ENCODE results near the gene PTGES2.

PTGES2 gene

GRCh38 chr9:128127990-128128835 lies 684 bp upstream of the PTGES2 start:
- TF ChIP-seq SNAI2 (CRISPR knock-in tag; IDR thresholded peaks at IDR 0.05): no peak
- peak; percentile 23; the same call in 1 of the 2 replicates for TF ChIP-seq TSHZ2 (CRISPR knock-in tag; IDR thresholded peaks at IDR 0.05)
- ATAC-seq: peak; percentile 86

DNA sequence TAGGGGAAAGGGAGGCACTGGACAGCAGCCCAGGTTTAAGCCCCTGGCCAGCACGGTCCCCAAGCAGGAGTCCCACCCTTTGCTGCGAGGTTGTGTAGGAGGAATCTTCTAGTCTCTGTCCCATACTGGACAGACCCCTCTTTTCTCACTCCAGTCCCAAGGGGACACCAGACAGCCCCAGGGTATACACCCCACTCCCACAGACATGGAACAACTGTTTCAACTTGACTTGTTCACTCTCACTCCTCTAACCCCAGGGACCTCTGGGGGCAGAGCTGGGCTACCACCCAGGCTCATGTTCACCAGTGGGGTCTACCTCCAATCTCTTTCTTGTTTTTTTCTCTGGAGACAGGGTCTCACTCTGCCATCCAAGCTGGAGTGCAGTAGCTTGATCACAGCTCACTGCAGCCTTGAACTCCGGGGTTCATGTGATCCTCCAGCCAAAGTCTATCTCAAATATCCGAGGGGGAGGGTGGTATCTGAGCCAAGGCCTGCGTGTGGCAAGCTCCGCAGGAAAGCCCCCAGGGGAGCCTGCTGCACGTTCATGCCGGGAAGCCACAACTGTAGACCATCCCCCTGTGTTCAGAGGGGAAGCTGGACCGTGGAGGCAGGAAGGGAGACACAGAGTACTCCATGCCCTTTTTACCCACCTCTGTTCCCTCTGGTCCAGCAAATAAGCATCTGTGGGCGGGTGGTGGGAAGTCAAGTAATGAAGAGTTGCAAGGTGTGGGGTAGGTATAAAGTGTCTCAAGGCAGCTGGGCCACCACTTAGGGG lies 1.8 kb downstream of the PTGES2 start:
- ATAC-seq: no peak
- TF ChIP-seq ZNF565 (CRISPR knock-in tag; conservative IDR thresholded peaks at IDR 0.05; ENCODE audit: low read depth) (no peak), OSR1 (CRISPR knock-in tag; IDR thresholded peaks at IDR 0.05) (no peak), ESRRG (CRISPR knock-in tag; IDR thresholded peaks at IDR 0.05) (no peak), ZNF8 (CRISPR knock-in tag; IDR thresholded peaks at IDR 0.05) (no peak), PPARA (CRISPR knock-in tag; IDR thresholded peaks at IDR 0.05; ENCODE audit: borderline replicate concordance) (no peak), TCF4 (CRISPR knock-in tag; IDR thresholded peaks at IDR 0.05; ENCODE audit: borderline replicate concordance) (no peak), ISL1 (CRISPR knock-in tag; IDR thresholded peaks at IDR 0.05) (no peak), POU6F1 (CRISPR knock-in tag; IDR thresholded peaks at IDR 0.05; ENCODE audit: borderline replicate concordance, low read depth) (no peak), CSDC2 (CRISPR knock-in tag; IDR thresholded peaks at IDR 0.05) (no peak), PATZ1 (CRISPR knock-in tag; IDR thresholded peaks at IDR 0.05; ENCODE audit: borderline replicate concordance) (no peak), ZFP30 (CRISPR knock-in tag; IDR thresholded peaks at IDR 0.05) (no peak), RARB (CRISPR knock-in tag; IDR thresholded peaks at IDR 0.05) (no peak)

- ATAC-seq: 0 out of 3 replicates have a peak, but pooled peaks have one; percentile 8
Measured at GRCh38 chr9:128124873-128125579, 2.5 kb downstream of the PTGES2 start.

DNA sequence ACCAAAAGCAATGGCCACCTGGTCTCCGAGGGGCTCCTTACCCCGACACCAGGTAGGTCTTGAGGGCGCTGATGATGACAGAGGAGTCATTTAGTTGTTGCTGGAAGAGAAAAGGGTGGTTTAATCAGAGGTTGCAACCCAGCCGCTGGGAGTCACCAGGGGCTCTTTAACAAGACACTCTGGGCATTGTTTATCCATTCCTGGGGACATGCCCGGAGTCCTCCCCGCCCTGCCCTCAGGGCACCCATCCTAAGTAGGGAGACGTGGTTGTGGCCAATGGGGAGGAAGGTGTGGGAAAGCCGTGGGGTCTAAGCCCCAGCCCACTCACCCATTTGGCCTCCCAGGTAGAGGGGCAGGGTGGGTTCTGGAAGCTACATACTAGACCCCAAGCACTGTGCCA lies 3.1 kb downstream of the PTGES2 start:
- TF ChIP-seq ARNTL (CRISPR knock-in tag; IDR thresholded peaks at IDR 0.05; ENCODE audit: borderline replicate concordance, low read depth): no peak
- TF ChIP-seq CSDC2 (CRISPR knock-in tag; IDR thresholded peaks at IDR 0.05): no peak
- TF ChIP-seq, protein P1, sequence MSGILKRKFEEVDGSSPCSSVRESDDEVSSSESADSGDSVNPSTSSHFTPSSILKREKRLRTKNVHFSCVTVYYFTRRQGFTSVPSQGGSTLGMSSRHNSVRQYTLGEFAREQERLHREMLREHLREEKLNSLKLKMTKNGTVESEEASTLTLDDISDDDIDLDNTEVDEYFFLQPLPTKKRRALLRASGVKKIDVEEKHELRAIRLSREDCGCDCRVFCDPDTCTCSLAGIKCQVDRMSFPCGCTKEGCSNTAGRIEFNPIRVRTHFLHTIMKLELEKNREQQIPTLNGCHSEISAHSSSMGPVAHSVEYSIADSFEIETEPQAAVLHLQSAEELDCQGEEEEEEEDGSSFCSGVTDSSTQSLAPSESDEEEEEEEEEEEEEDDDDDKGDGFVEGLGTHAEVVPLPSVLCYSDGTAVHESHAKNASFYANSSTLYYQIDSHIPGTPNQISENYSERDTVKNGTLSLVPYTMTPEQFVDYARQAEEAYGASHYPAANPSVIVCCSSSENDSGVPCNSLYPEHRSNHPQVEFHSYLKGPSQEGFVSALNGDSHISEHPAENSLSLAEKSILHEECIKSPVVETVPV (CRISPR knock-in tag; IDR thresholded peaks at IDR 0.05): no peak
- TF ChIP-seq SNAI2 (CRISPR knock-in tag; IDR thresholded peaks at IDR 0.05): no peak
- TF ChIP-seq ZC3H10 (CRISPR knock-in tag; IDR thresholded peaks at IDR 0.05): no peak
- TF ChIP-seq ISL1 (CRISPR knock-in tag; IDR thresholded peaks at IDR 0.05): no peak
- no peak for TF ChIP-seq PATZ1 (CRISPR knock-in tag; IDR thresholded peaks at IDR 0.05; ENCODE audit: borderline replicate concordance)
- no peak for TF ChIP-seq ZNF70 (CRISPR knock-in tag; IDR thresholded peaks at IDR 0.05)
- TF ChIP-seq ZNF565 (CRISPR knock-in tag; conservative IDR thresholded peaks at IDR 0.05; ENCODE audit: low read depth): no peak
- ATAC-seq: no peak

More at GRCh38 chr9:128124873-128125579, 2.5 kb downstream of the PTGES2 start:
- no peak for TF ChIP-seq ARNTL (CRISPR knock-in tag; IDR thresholded peaks at IDR 0.05; ENCODE audit: borderline replicate concordance, low read depth)
- TF ChIP-seq, protein P2, sequence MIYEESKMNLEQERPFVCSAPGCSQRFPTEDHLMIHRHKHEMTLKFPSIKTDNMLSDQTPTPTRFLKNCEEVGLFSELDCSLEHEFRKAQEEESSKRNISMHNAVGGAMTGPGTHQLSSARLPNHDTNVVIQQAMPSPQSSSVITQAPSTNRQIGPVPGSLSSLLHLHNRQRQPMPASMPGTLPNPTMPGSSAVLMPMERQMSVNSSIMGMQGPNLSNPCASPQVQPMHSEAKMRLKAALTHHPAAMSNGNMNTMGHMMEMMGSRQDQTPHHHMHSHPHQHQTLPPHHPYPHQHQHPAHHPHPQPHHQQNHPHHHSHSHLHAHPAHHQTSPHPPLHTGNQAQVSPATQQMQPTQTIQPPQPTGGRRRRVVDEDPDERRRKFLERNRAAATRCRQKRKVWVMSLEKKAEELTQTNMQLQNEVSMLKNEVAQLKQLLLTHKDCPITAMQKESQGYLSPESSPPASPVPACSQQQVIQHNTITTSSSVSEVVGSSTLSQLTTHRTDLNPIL (CRISPR knock-in tag; IDR thresholded peaks at IDR 0.05; ENCODE audit: low read depth): no peak

Measured in SK-N-SH treated with all-trans-retinoic acid at 6 μM for 48 hours (cell line).